ENCODE data around the gene AFMID.
"Not testable (repeated sequence)": the region's sequence is repeated elsewhere in the genome, so short reads cannot be mapped to it uniquely, and the experiment has no call there.

Gene AFMID

GRCh38 chr17:78235022-78235421, 47.9 kb downstream of the AFMID start:
- H3K27ac ChIP-seq (ENCODE audit: low read length, poor library complexity, severe bottlenecking); H3K23ac ChIP-seq (ENCODE audit: low read length in 2 of 2); H3K18ac ChIP-seq (ENCODE audit: low read depth in 1 of 2, low read length in 2 of 2); H4K91ac ChIP-seq (ENCODE audit: low read length); H2BK120ac ChIP-seq (ENCODE audit: low read depth, low read length); H2BK12ac ChIP-seq (ENCODE audit: low read length in 2 of 2); H2AFZ ChIP-seq (ENCODE audit: low read depth, low read length); H3K4me2 ChIP-seq (ENCODE audit: low read length, poor library complexity, severe bottlenecking); H2AK5ac ChIP-seq (ENCODE audit: low read length, severe bottlenecking); H2BK5ac ChIP-seq (ENCODE audit: low read depth, low read length, poor library complexity, severe bottlenecking); DNase-seq; H2BK15ac ChIP-seq (ENCODE audit: low read depth, poor library complexity, severe bottlenecking); H3K4me3 ChIP-seq (ENCODE audit: insufficient read depth in 1 of 2, low read depth in 1 of 2, low read length in 2 of 2); H3K79me1 ChIP-seq (replicated peaks; ENCODE audit: low read length, poor library complexity, severe bottlenecking); H3K14ac ChIP-seq (ENCODE audit: low read length in 2 of 2); H4K8ac ChIP-seq (ENCODE audit: low read length); H3K4ac ChIP-seq (ENCODE audit: low read depth in 1 of 2, low read length in 2 of 2); H3K9ac ChIP-seq (ENCODE audit: low read length); H3K36me3 ChIP-seq (ENCODE audit: control insufficient read depth in 1 of 2, insufficient read depth in 2 of 2, low read depth in 1 of 2, low read length in 2 of 2); H3K9me3 ChIP-seq (ENCODE audit: control insufficient read depth, low read length): not testable (repeated sequence)
- Histone ChIP-seq H3K27me3 (ENCODE audit: control insufficient read depth in 1 of 2, insufficient read depth in 1 of 2, low read length in 2 of 2) (peaks cover 26 to 55% of the 10 kb centered on the region in 2 experiments), H3K4me1 (ENCODE audit: control insufficient read depth, insufficient read depth, low read depth, low read length) (peaks cover 21% of the 10 kb centered on the region)
- 98% methylated on average over 6 of the region's 6 CpGs for WGBS

DNA sequence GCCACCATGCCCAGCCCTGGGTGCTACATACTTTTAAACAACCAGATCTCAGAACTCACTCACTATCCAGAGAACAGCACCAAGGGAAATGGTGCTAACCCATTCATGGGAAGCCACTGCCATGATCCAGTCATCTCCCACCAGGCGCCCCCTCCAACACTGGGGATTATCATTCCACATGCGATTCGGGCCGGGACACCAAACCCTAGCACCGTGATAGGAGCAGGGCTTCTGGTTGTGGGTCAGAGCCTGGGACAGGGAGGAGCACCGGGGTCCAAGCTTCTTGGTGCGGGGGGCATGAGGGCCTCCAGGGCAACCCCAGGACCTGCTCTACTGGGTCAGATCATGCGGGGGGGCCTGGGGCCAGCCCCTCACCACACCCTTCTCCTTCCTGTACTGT, 48.7 kb downstream of the AFMID start:
- H3K23ac ChIP-seq (ENCODE audit: low read length in 2 of 2) = no peak overlapping the region
- no peaks in the 10 kb centered on the region for H3K79me1 ChIP-seq (replicated peaks; ENCODE audit: low read length, poor library complexity, severe bottlenecking)
- peaks cover 0 to 5% of the 10 kb centered on the region in 2 experiments for H3K36me3 ChIP-seq (ENCODE audit: control insufficient read depth in 1 of 2, insufficient read depth in 2 of 2, low read depth in 1 of 2, low read length in 2 of 2)
- H3K27me3 ChIP-seq (ENCODE audit: control insufficient read depth in 1 of 2, insufficient read depth in 1 of 2, low read length in 2 of 2) = peaks cover 17 to 46% of the 10 kb centered on the region in 2 experiments
- no peaks in the 10 kb centered on the region for H3K9me3 ChIP-seq (ENCODE audit: control insufficient read depth, low read length)
- H3K9ac ChIP-seq (ENCODE audit: low read length) = no peak overlapping the region
- no peak overlapping the region for H3K18ac ChIP-seq (ENCODE audit: low read depth in 1 of 2, low read length in 2 of 2)
- no peak overlapping the region for H4K8ac ChIP-seq (ENCODE audit: low read length)
- no peak overlapping the region for H2BK12ac ChIP-seq (ENCODE audit: low read length in 2 of 2)
- no peak overlapping the region for H3K14ac ChIP-seq (ENCODE audit: low read length in 2 of 2)
- no peak overlapping the region for H3K4me2 ChIP-seq (ENCODE audit: low read length, poor library complexity, severe bottlenecking)
- DNase-seq = no peak
- no peak overlapping the region for H2BK5ac ChIP-seq (ENCODE audit: low read depth, low read length, poor library complexity, severe bottlenecking)
- H2AK5ac ChIP-seq (ENCODE audit: low read length, severe bottlenecking) = no peak overlapping the region
- WGBS = 82% methylated on average over 8 of the region's 8 CpGs
- H2BK120ac ChIP-seq (ENCODE audit: low read depth, low read length) = no peak overlapping the region
- H3K27ac ChIP-seq (ENCODE audit: low read length, poor library complexity, severe bottlenecking) = no peak overlapping the region
- H2AFZ ChIP-seq (ENCODE audit: low read depth, low read length) = no peak overlapping the region
- no peak overlapping the region for H2BK15ac ChIP-seq (ENCODE audit: low read depth, poor library complexity, severe bottlenecking)
- no peak overlapping the region for H3K4me3 ChIP-seq (ENCODE audit: insufficient read depth in 1 of 2, low read depth in 1 of 2, low read length in 2 of 2)
- no peak overlapping the region for H3K4ac ChIP-seq (ENCODE audit: low read depth in 1 of 2, low read length in 2 of 2)
- peaks cover 18% of the 10 kb centered on the region for H3K4me1 ChIP-seq (ENCODE audit: control insufficient read depth, insufficient read depth, low read depth, low read length)
- H4K91ac ChIP-seq (ENCODE audit: low read length) = no peak overlapping the region

- Histone ChIP-seq H3K36me3 (ENCODE audit: control insufficient read depth in 1 of 2, insufficient read depth in 2 of 2, low read depth in 1 of 2, low read length in 2 of 2) (peaks cover 0 to 5% of the 10 kb centered on the region in 2 experiments), H3K4me1 (ENCODE audit: control insufficient read depth, insufficient read depth, low read depth, low read length) (peaks cover 16% of the 10 kb centered on the region), H2BK15ac (ENCODE audit: low read depth, poor library complexity, severe bottlenecking) (no peak overlapping the region), H3K18ac (ENCODE audit: low read depth in 1 of 2, low read length in 2 of 2) (no peak overlapping the region), H4K8ac (ENCODE audit: low read length) (no peak overlapping the region), H3K27me3 (ENCODE audit: control insufficient read depth in 1 of 2, insufficient read depth in 1 of 2, low read length in 2 of 2) (peaks cover 11 to 46% of the 10 kb centered on the region in 2 experiments), H3K4ac (ENCODE audit: low read depth in 1 of 2, low read length in 2 of 2) (no peak overlapping the region), H2AFZ (ENCODE audit: low read depth, low read length) (no peak overlapping the region), H3K23ac (ENCODE audit: low read length in 2 of 2) (peak overlapping the region in 1 of 2 experiments; percentile 73), H3K4me2 (ENCODE audit: low read length, poor library complexity, severe bottlenecking) (no peak overlapping the region), H2AK5ac (ENCODE audit: low read length, severe bottlenecking) (no peak overlapping the region), H4K91ac (ENCODE audit: low read length) (no peak overlapping the region), H2BK12ac (ENCODE audit: low read length in 2 of 2) (no peak overlapping the region), H3K9ac (ENCODE audit: low read length) (no peak overlapping the region), H3K79me1 (replicated peaks; ENCODE audit: low read length, poor library complexity, severe bottlenecking) (no peaks in the 10 kb centered on the region), H3K27ac (ENCODE audit: low read length, poor library complexity, severe bottlenecking) (no peak overlapping the region), H3K14ac (ENCODE audit: low read length in 2 of 2) (no peak overlapping the region), H3K4me3 (ENCODE audit: insufficient read depth in 1 of 2, low read depth in 1 of 2, low read length in 2 of 2) (no peak overlapping the region), H3K9me3 (ENCODE audit: control insufficient read depth, low read length) (no peaks in the 10 kb centered on the region), H2BK120ac (ENCODE audit: low read depth, low read length) (no peak overlapping the region), H2BK5ac (ENCODE audit: low read depth, low read length, poor library complexity, severe bottlenecking) (no peak overlapping the region)
- 90% methylated on average over 20 of the region's 20 CpGs for WGBS
- DNase-seq = no peak
These were observed 49.4 kb downstream of the AFMID start for GRCh38 chr17:78236362-78237127.

DNA sequence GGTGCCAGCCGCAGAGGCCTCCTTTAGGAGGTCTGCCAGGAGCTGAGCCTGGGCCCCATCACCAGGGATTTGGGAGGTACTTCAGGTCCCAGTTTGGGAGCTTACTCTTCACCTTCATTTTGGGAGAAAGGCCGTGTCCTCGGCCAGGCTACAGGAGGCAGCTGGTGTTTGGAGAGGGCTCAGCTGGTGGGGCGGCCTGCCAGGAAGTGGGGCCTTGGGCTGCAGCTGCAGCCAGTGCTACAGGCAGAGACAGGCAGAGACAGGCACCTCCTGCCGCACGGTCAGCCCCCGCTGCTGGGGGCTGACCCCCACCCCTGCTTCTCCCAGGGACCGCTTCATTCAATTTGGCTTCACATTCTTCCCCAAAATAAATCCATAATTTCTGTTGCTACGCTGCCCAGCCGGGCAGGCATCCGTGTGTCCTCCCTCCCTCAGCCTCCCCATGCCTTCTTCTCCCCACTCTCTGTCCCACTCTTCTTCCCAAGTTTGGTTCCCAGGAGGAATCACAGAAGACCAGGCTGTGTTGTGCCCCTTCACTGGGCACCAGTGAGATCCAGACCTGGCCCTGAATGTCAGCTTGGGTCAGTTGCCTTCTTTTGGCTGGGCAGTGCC, 50.3 kb downstream of the AFMID start:
- Histone ChIP-seq H3K27ac (ENCODE audit: low read length, poor library complexity, severe bottlenecking) (no peak overlapping the region), H3K14ac (ENCODE audit: low read length in 2 of 2) (peak overlapping the region in 1 of 2 experiments; percentile 18), H3K23ac (ENCODE audit: low read length in 2 of 2) (no peak overlapping the region), H2BK120ac (ENCODE audit: low read depth, low read length) (no peak overlapping the region), H3K4me3 (ENCODE audit: insufficient read depth in 1 of 2, low read depth in 1 of 2, low read length in 2 of 2) (no peak overlapping the region), H4K91ac (ENCODE audit: low read length) (no peak overlapping the region), H4K8ac (ENCODE audit: low read length) (no peak overlapping the region), H3K4me2 (ENCODE audit: low read length, poor library complexity, severe bottlenecking) (no peak overlapping the region), H2BK15ac (ENCODE audit: low read depth, poor library complexity, severe bottlenecking) (no peak overlapping the region), H3K27me3 (ENCODE audit: control insufficient read depth in 1 of 2, insufficient read depth in 1 of 2, low read length in 2 of 2) (peaks cover 4 to 38% of the 10 kb centered on the region in 2 experiments), H3K79me1 (replicated peaks; ENCODE audit: low read length, poor library complexity, severe bottlenecking) (no peaks in the 10 kb centered on the region), H3K18ac (ENCODE audit: low read depth in 1 of 2, low read length in 2 of 2) (no peak overlapping the region), H3K9me3 (ENCODE audit: control insufficient read depth, low read length) (no peaks in the 10 kb centered on the region), H2BK12ac (ENCODE audit: low read length in 2 of 2) (no peak overlapping the region), H2BK5ac (ENCODE audit: low read depth, low read length, poor library complexity, severe bottlenecking) (no peak overlapping the region), H3K4ac (ENCODE audit: low read depth in 1 of 2, low read length in 2 of 2) (no peak overlapping the region), H2AFZ (ENCODE audit: low read depth, low read length) (no peak overlapping the region), H3K9ac (ENCODE audit: low read length) (no peak overlapping the region), H2AK5ac (ENCODE audit: low read length, severe bottlenecking) (no peak overlapping the region), H3K36me3 (ENCODE audit: control insufficient read depth in 1 of 2, insufficient read depth in 2 of 2, low read depth in 1 of 2, low read length in 2 of 2) (peaks cover 0 to 5% of the 10 kb centered on the region in 2 experiments), H3K4me1 (ENCODE audit: control insufficient read depth, insufficient read depth, low read depth, low read length) (peaks cover 16% of the 10 kb centered on the region)
- WGBS = 77% methylated on average over 11 of the region's 11 CpGs
- no peak for DNase-seq
